ENCODE data around the gene DIP2B.

The DIP2B gene

GRCh38 chr12:50571786-50572185, 67.0 kb downstream of the DIP2B start:
- TF ChIP-seq SUZ12 (IDR thresholded peaks at IDR 0.05; ENCODE audit: extremely low read depth, insufficient read depth, insufficient read length) (no peak), ZNF274 (IDR thresholded peaks at IDR 0.05; ENCODE audit: low read depth, low read length) (no peak), YY1 (IDR thresholded peaks at IDR 0.05; ENCODE audit: insufficient read depth, insufficient read length) (no peak)
- Histone ChIP-seq H3K36me3 (ENCODE audit: insufficient read depth, insufficient read length, low read length) (no peaks in the 10 kb centered on the region), H3K4me3 (ENCODE audit: insufficient read length, low read depth) (no peak overlapping the region), H3K27me3 (ENCODE audit: insufficient read depth, insufficient read length) (no peaks in the 10 kb centered on the region), H3K4me1 (ENCODE audit: insufficient read depth, insufficient read length) (peaks cover 12% of the 10 kb centered on the region), H3K9ac (ENCODE audit: insufficient read length, low read depth) (no peak overlapping the region), H3K9me3 (ENCODE audit: insufficient read depth, low read length) (no peaks in the 10 kb centered on the region)
- no peak for DNase-seq (ENCODE audit: low read depth, low spot score)

DNA sequence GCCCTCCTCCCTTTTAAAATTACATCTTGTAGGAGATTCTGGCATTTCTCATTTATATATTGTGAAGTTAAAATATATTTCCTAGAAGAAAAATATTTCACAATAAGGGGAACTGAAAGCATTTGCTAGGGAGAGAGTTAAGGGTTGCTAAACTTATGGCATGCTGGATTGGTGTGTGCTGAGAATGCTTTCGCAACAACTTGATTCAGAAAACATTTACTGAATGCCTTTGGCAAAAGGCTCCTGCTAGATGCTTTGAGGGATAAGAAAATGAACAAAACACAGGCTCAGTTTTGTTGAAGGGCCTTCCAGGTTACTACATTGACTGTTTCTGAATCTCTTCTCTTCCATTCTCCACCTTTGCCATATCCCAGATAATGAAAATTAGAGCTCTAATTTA, 67.5 kb downstream of the DIP2B start:
- DNase-seq (ENCODE audit: low read depth, low spot score): no peak
- H3K9ac ChIP-seq (ENCODE audit: insufficient read length, low read depth): no peak overlapping the region
- no peak overlapping the region for H3K4me3 ChIP-seq (ENCODE audit: insufficient read length, low read depth)

GRCh38 chr12:50572760-50573159, 68.0 kb downstream of the DIP2B start:
- Histone ChIP-seq H3K4me3 (ENCODE audit: insufficient read length, low read depth) (no peak overlapping the region), H3K4me1 (ENCODE audit: insufficient read depth, insufficient read length) (peaks cover 12% of the 10 kb centered on the region), H3K9ac (ENCODE audit: insufficient read length, low read depth) (no peak overlapping the region), H3K9me3 (ENCODE audit: insufficient read depth, low read length) (no peaks in the 10 kb centered on the region), H3K27me3 (ENCODE audit: insufficient read depth, insufficient read length) (no peaks in the 10 kb centered on the region), H3K36me3 (ENCODE audit: insufficient read depth, insufficient read length, low read length) (no peaks in the 10 kb centered on the region)
- TF ChIP-seq YY1 (IDR thresholded peaks at IDR 0.05; ENCODE audit: insufficient read depth, insufficient read length) (no peak), SUZ12 (IDR thresholded peaks at IDR 0.05; ENCODE audit: extremely low read depth, insufficient read depth, insufficient read length) (no peak), ZNF274 (IDR thresholded peaks at IDR 0.05; ENCODE audit: low read depth, low read length) (no peak)
- no peak for DNase-seq (ENCODE audit: low read depth, low spot score)

More for the DNA sequence above, 67.5 kb downstream of the DIP2B start:
- TF ChIP-seq ZNF274 (IDR thresholded peaks at IDR 0.05; ENCODE audit: low read depth, low read length): no peak
- no peak for TF ChIP-seq YY1 (IDR thresholded peaks at IDR 0.05; ENCODE audit: insufficient read depth, insufficient read length)
- TF ChIP-seq SUZ12 (IDR thresholded peaks at IDR 0.05; ENCODE audit: extremely low read depth, insufficient read depth, insufficient read length): no peak
- Histone ChIP-seq H3K27me3 (ENCODE audit: insufficient read depth, insufficient read length) (no peaks in the 10 kb centered on the region), H3K4me1 (ENCODE audit: insufficient read depth, insufficient read length) (peaks cover 12% of the 10 kb centered on the region), H3K9me3 (ENCODE audit: insufficient read depth, low read length) (no peaks in the 10 kb centered on the region), H3K36me3 (ENCODE audit: insufficient read depth, insufficient read length, low read length) (no peaks in the 10 kb centered on the region)

GRCh38 chr12:50573271-50573670, 68.5 kb downstream of the DIP2B start:
- Histone ChIP-seq H3K27me3 (ENCODE audit: insufficient read depth, insufficient read length) (no peaks in the 10 kb centered on the region), H3K36me3 (ENCODE audit: insufficient read depth, insufficient read length, low read length) (no peaks in the 10 kb centered on the region), H3K9ac (ENCODE audit: insufficient read length, low read depth) (no peak overlapping the region), H3K4me1 (ENCODE audit: insufficient read depth, insufficient read length) (peaks cover 12% of the 10 kb centered on the region), H3K4me3 (ENCODE audit: insufficient read length, low read depth) (no peak overlapping the region), H3K9me3 (ENCODE audit: insufficient read depth, low read length) (no peaks in the 10 kb centered on the region)
- TF ChIP-seq YY1 (IDR thresholded peaks at IDR 0.05; ENCODE audit: insufficient read depth, insufficient read length) (no peak), SUZ12 (IDR thresholded peaks at IDR 0.05; ENCODE audit: extremely low read depth, insufficient read depth, insufficient read length) (no peak), ZNF274 (IDR thresholded peaks at IDR 0.05; ENCODE audit: low read depth, low read length) (no peak)
- no peak for DNase-seq (ENCODE audit: low read depth, low spot score)

- H3K36me3 ChIP-seq (ENCODE audit: insufficient read depth, insufficient read length, low read length): no peaks in the 10 kb centered on the region
- DNase-seq (ENCODE audit: low read depth, low spot score): no peak
- peaks cover 10% of the 10 kb centered on the region for H3K4me1 ChIP-seq (ENCODE audit: insufficient read depth, insufficient read length)
- TF ChIP-seq ZNF274 (IDR thresholded peaks at IDR 0.05; ENCODE audit: low read depth, low read length) (no peak), SUZ12 (IDR thresholded peaks at IDR 0.05; ENCODE audit: extremely low read depth, insufficient read depth, insufficient read length) (no peak), YY1 (IDR thresholded peaks at IDR 0.05; ENCODE audit: insufficient read depth, insufficient read length) (no peak)
- H3K9ac ChIP-seq (ENCODE audit: insufficient read length, low read depth): no peak overlapping the region
- no peak overlapping the region for H3K4me3 ChIP-seq (ENCODE audit: insufficient read length, low read depth)
- H3K9me3 ChIP-seq (ENCODE audit: insufficient read depth, low read length): no peaks in the 10 kb centered on the region
- no peaks in the 10 kb centered on the region for H3K27me3 ChIP-seq (ENCODE audit: insufficient read depth, insufficient read length)
These were observed 70.0 kb downstream of the DIP2B start for GRCh38 chr12:50574601-50575348.

GRCh38 chr12:50579757-50580267, 75.0 kb downstream of the DIP2B start:
- Histone ChIP-seq H3K36me3 (ENCODE audit: insufficient read depth, insufficient read length, low read length) (peaks cover 1% of the 10 kb centered on the region), H3K9ac (ENCODE audit: insufficient read length, low read depth) (no peak overlapping the region), H3K4me3 (ENCODE audit: insufficient read length, low read depth) (no peak overlapping the region), H3K4me1 (ENCODE audit: insufficient read depth, insufficient read length) (peaks cover 3% of the 10 kb centered on the region), H3K27me3 (ENCODE audit: insufficient read depth, insufficient read length) (no peaks in the 10 kb centered on the region), H3K9me3 (ENCODE audit: insufficient read depth, low read length) (no peaks in the 10 kb centered on the region)
- DNase-seq (ENCODE audit: low read depth, low spot score): no peak
- TF ChIP-seq SUZ12 (IDR thresholded peaks at IDR 0.05; ENCODE audit: extremely low read depth, insufficient read depth, insufficient read length) (no peak), ZNF274 (IDR thresholded peaks at IDR 0.05; ENCODE audit: low read depth, low read length) (no peak), YY1 (IDR thresholded peaks at IDR 0.05; ENCODE audit: insufficient read depth, insufficient read length) (no peak)

GRCh38 chr12:50580436-50580835, 75.7 kb downstream of the DIP2B start:
- Histone ChIP-seq H3K36me3 (ENCODE audit: insufficient read depth, insufficient read length, low read length) (peaks cover 2% of the 10 kb centered on the region), H3K4me3 (ENCODE audit: insufficient read length, low read depth) (no peak overlapping the region), H3K9me3 (ENCODE audit: insufficient read depth, low read length) (no peaks in the 10 kb centered on the region), H3K9ac (ENCODE audit: insufficient read length, low read depth) (no peak overlapping the region), H3K4me1 (ENCODE audit: insufficient read depth, insufficient read length) (peaks cover under 1% of the 10 kb centered on the region), H3K27me3 (ENCODE audit: insufficient read depth, insufficient read length) (no peaks in the 10 kb centered on the region)
- no peak for TF ChIP-seq SUZ12 (IDR thresholded peaks at IDR 0.05; ENCODE audit: extremely low read depth, insufficient read depth, insufficient read length)
- no peak for TF ChIP-seq ZNF274 (IDR thresholded peaks at IDR 0.05; ENCODE audit: low read depth, low read length)
- TF ChIP-seq YY1 (IDR thresholded peaks at IDR 0.05; ENCODE audit: insufficient read depth, insufficient read length): no peak
- no peak for DNase-seq (ENCODE audit: low read depth, low spot score)
